Measurements from ENCODE around the gene CIAO1. TPM values are rescaled to one million over a fixed set of nuclear protein-coding genes. Genes with fewer than 3 reads are reported as not detected.
A peak's percentile ranks its signal among the peaks of the same experiment; 100 is the strongest.

The CIAO1 gene
- total RNA-seq, 1 experiment from 2014 or later, result 79.7 TPM

GRCh38 chr2:96274355-96275056 lies 8.5 kb downstream of the CIAO1 start:
- BruUV-seq (replicated peaks), result TSS peak; percentile 66
- no peak for DNase-seq (ENCODE audit: low spot score)

GRCh38 chr2:96276787-96277499 lies 10.9 kb downstream of the CIAO1 start:
- H3K36me3 ChIP-seq (ENCODE audit: insufficient read depth, low read length, poor library complexity, severe bottlenecking), result peaks cover 69% of the 10 kb centered on the region
- no TSS peak for BruUV-seq (replicated peaks)
- no peak for TF ChIP-seq EZH2 (IDR thresholded peaks at IDR 0.05; ENCODE audit: borderline replicate concordance, low read depth, low read length, poor library complexity, severe bottlenecking)
- TF ChIP-seq CTCF (conservative IDR thresholded peaks at IDR 0.05; ENCODE audit: low read depth, low read length), result no peak
- intact Hi-C loops (cut with micrococcal nuclease; ENCODE audit: unreplicated experiment), result no loop called here
- ChIA-PET POLR2A (ENCODE audit: low non-redundant PET) (interaction anchor here (0.6 kb wide), 1 partner anchor 27 kb away, joined by 9 read pairs; no protein-coding TSS in a partner anchor), CTCF (no interaction called here)
- H3K4me1 ChIP-seq (ENCODE audit: insufficient read depth, low read length, poor library complexity, severe bottlenecking), result no peaks in the 10 kb centered on the region
- no peaks in the 10 kb centered on the region for H3K27me3 ChIP-seq (replicated peaks; ENCODE audit: insufficient read depth, low read depth, low read length, poor library complexity)
- H3K27ac ChIP-seq (ENCODE audit: low read depth, low read length, poor library complexity, severe bottlenecking), result no peak overlapping the region
- no peak for DNase-seq (ENCODE audit: low spot score)
- H3K4me3 ChIP-seq (ENCODE audit: low read depth, low read length, poor library complexity, severe bottlenecking), result no peak overlapping the region
- H3K9me3 ChIP-seq (ENCODE audit: low read depth, low read length, poor library complexity, severe bottlenecking), result no peaks in the 10 kb centered on the region

More at GRCh38 chr2:96274355-96275056, 8.5 kb downstream of the CIAO1 start:
- TF ChIP-seq CTCF (conservative IDR thresholded peaks at IDR 0.05; ENCODE audit: low read depth, low read length), result no peak
- TF ChIP-seq EZH2 (IDR thresholded peaks at IDR 0.05; ENCODE audit: borderline replicate concordance, low read depth, low read length, poor library complexity, severe bottlenecking), result no peak
- H3K27ac ChIP-seq (ENCODE audit: low read depth, low read length, poor library complexity, severe bottlenecking), result no peak overlapping the region
- intact Hi-C loops (cut with micrococcal nuclease; ENCODE audit: unreplicated experiment), result no loop called here
- no peaks in the 10 kb centered on the region for H3K9me3 ChIP-seq (ENCODE audit: low read depth, low read length, poor library complexity, severe bottlenecking)
- H3K27me3 ChIP-seq (replicated peaks; ENCODE audit: insufficient read depth, low read depth, low read length, poor library complexity), result no peaks in the 10 kb centered on the region
- POLR2A ChIA-PET (ENCODE audit: low non-redundant PET), result no interaction called here
- peaks cover 69% of the 10 kb centered on the region for H3K36me3 ChIP-seq (ENCODE audit: insufficient read depth, low read length, poor library complexity, severe bottlenecking)
- H3K4me1 ChIP-seq (ENCODE audit: insufficient read depth, low read length, poor library complexity, severe bottlenecking), result no peaks in the 10 kb centered on the region
- CTCF ChIA-PET, result no interaction called here
- H3K4me3 ChIP-seq (ENCODE audit: low read depth, low read length, poor library complexity, severe bottlenecking), result no peak overlapping the region

- no peak overlapping the region for H3K27ac ChIP-seq (ENCODE audit: low read depth, low read length, poor library complexity, severe bottlenecking)
- H3K27me3 ChIP-seq (replicated peaks; ENCODE audit: insufficient read depth, low read depth, low read length, poor library complexity), result no peaks in the 10 kb centered on the region
- POLR2A ChIA-PET (ENCODE audit: low non-redundant PET), result no interaction called here
- no peaks in the 10 kb centered on the region for H3K9me3 ChIP-seq (ENCODE audit: low read depth, low read length, poor library complexity, severe bottlenecking)
- no peak for TF ChIP-seq EZH2 (IDR thresholded peaks at IDR 0.05; ENCODE audit: borderline replicate concordance, low read depth, low read length, poor library complexity, severe bottlenecking)
- no peak for TF ChIP-seq CTCF (conservative IDR thresholded peaks at IDR 0.05; ENCODE audit: low read depth, low read length)
- H3K4me1 ChIP-seq (ENCODE audit: insufficient read depth, low read length, poor library complexity, severe bottlenecking), result no peaks in the 10 kb centered on the region
- DNase-seq (ENCODE audit: low spot score), result no peak
- no peak overlapping the region for H3K4me3 ChIP-seq (ENCODE audit: low read depth, low read length, poor library complexity, severe bottlenecking)
- CTCF ChIA-PET, result no interaction called here
- BruUV-seq (replicated peaks), result no TSS peak
- H3K36me3 ChIP-seq (ENCODE audit: insufficient read depth, low read length, poor library complexity, severe bottlenecking), result peaks cover 100% of the 10 kb centered on the region
- intact Hi-C loops (cut with micrococcal nuclease; ENCODE audit: unreplicated experiment), result no loop called here
Observed at GRCh38 chr2:96287273-96287856, 21.3 kb downstream of the CIAO1 start.
